HG03097 (cell line): Measurements from ENCODE around the gene CELF4.

ENCODE experiments used
- ATAC-seq: cut with Tn5 transposase; IDR thresholded peaks from one replicate; pipeline ENCODE4 v1.9.1; 2021; ENCODE audit not compliant: unreplicated experiment, low FRiP score

Gene CELF4

GRCh38 chr18:37272841-37273240 is 292.8 kb downstream of the CELF4 start:
- ATAC-seq = no peak

GRCh38 chr18:37272226-37272625 is 293.4 kb downstream of the CELF4 start:
- no peak for ATAC-seq

GRCh38 chr18:37270666-37271052 is 294.9 kb downstream of the CELF4 start:
- no peak for ATAC-seq

- ATAC-seq = no peak
Measured at GRCh38 chr18:37270038-37270665, 295.4 kb downstream of the CELF4 start.

- no peak for ATAC-seq
Measured at GRCh38 chr18:37266290-37266689, 299.3 kb downstream of the CELF4 start.

- no peak for ATAC-seq
Measured at GRCh38 chr18:37265382-37265781, 300.2 kb downstream of the CELF4 start.

- no peak for ATAC-seq
Measured at GRCh38 chr18:37264956-37265355, 300.6 kb downstream of the CELF4 start.

- ATAC-seq = no peak
Measured at GRCh38 chr18:37261988-37262387, 303.6 kb downstream of the CELF4 start.

- no peak for ATAC-seq
Measured at GRCh38 chr18:37261246-37261840, 304.3 kb downstream of the CELF4 start.

- ATAC-seq = no peak
Measured at GRCh38 chr18:37260367-37261093, 305.1 kb downstream of the CELF4 start.

GRCh38 chr18:37259711-37260110 is 305.9 kb downstream of the CELF4 start:
- ATAC-seq = no peak

GRCh38 chr18:37258819-37259218 is 306.8 kb downstream of the CELF4 start:
- no peak for ATAC-seq

- no peak for ATAC-seq
Measured at GRCh38 chr18:37258131-37258530, 307.5 kb downstream of the CELF4 start.

- no peak for ATAC-seq
Measured at GRCh38 chr18:37254973-37255372, 310.6 kb downstream of the CELF4 start.

GRCh38 chr18:37254236-37254754 is 311.3 kb downstream of the CELF4 start:
- ATAC-seq = no peak

GRCh38 chr18:37253394-37254235 is 312.0 kb downstream of the CELF4 start:
- no peak for ATAC-seq

GRCh38 chr18:37252854-37253393 is 312.7 kb downstream of the CELF4 start:
- ATAC-seq = no peak

GRCh38 chr18:37252342-37252741 is 313.3 kb downstream of the CELF4 start:
- no peak for ATAC-seq

- no peak for ATAC-seq
Measured at GRCh38 chr18:37251679-37252078, 313.9 kb downstream of the CELF4 start.

- no peak for ATAC-seq
Measured at GRCh38 chr18:37249895-37250618, 315.5 kb downstream of the CELF4 start.
